HFFc6 (cell line): ENCODE data around the gene HSPA1B. TPM values are rescaled to one million over a fixed set of nuclear protein-coding genes. Genes with fewer than 3 reads are reported as not detected.

Source experiments
- DNase-seq: peaks from one replicate; pipeline ENCODE4 v3.0.0-alpha.2; 2018
- H3K27ac Mint-ChIP-seq: 2 replicates; pipeline ENCODE4 v1.8.0; 2020; ENCODE audit warnings: mild to moderate bottlenecking, mixed read lengths
- H3K27me3 Mint-ChIP-seq: 2 replicates; pipeline ENCODE4 v1.8.0; 2021; ENCODE audit warnings: mild to moderate bottlenecking, moderate library complexity, mixed read lengths; ENCODE audit not compliant: insufficient read depth
- H3K36me3 Mint-ChIP-seq: 2 replicates; pipeline ENCODE4 v1.8.0; 2021; ENCODE audit warnings: low read depth, mixed read lengths
- H3K4me1 Mint-ChIP-seq: 2 replicates; pipeline ENCODE4 v1.8.0; 2020; ENCODE audit warnings: low read depth, mixed read lengths
- H3K4me3 Mint-ChIP-seq: 2 replicates; pipeline ENCODE4 v1.8.0; 2020; ENCODE audit warnings: mild to moderate bottlenecking, moderate library complexity, mixed read lengths
- H3K9me3 Mint-ChIP-seq: 2 replicates; pipeline ENCODE4 v1.8.0; 2020; ENCODE audit warnings: mild to moderate bottlenecking, mixed read lengths
- CTCF ChIP-seq: fragments of 200-600 bp; sonication (generic); IDR thresholded peaks from 2 replicates; pipeline ENCODE4 v1.5.0; 2021; ENCODE audit warnings: antibody characterized with exemption, mild to moderate bottlenecking
- total RNA-seq, 6 experiments: library from RNA; stranded (reverse); fragmentation: NEBNext Ultra II Directional; extraction: Animal tissue kit (Norgen Biotek cat#: 25700); gene quantifications; 2 replicates in 1 of 6; 3 replicates in 5 of 6; pipeline ENCODE4 v1.2.3, GENCODE V29; 2021

Gene HSPA1B
- total RNA-seq, 6 experiments from 2014 or later: 95.5 to 116 (median 98.9) TPM

DNA sequence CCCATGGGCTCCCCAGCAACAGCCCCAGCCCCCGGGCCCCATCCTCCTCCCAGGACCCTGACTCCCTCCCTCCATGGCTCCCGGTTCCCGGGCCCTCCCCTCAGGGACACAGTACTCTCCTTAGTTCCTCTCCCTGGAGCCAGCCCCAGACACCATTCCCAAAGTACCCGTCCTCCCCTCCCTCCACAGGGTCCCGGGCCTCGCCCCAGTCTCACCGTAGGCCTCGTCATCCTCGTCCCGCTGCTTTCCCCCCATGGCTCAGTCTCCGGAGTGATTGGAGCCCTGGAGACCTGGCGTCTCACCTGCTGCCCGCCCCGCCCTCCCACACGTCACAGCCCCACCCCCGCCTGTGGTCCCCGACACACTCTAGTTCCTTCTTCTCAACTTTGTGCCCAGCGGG, 51.2 kb downstream of the HSPA1B start, which contains the start of gene SLC44A4:
SLC44A4 (minus strand) TSS at position 272 of the 400 bp plus-strand sequence; CDS start at position 255, 17 bp downstream.
- H3K36me3 Mint-ChIP-seq: peaks cover 25% of the 10 kb centered on the region
- no peaks in the 10 kb centered on the region for H3K9me3 Mint-ChIP-seq
- no peak within 1 kb of the TSS for H3K27ac Mint-ChIP-seq
- no peak within 1 kb of the TSS for H3K4me3 Mint-ChIP-seq
- no peak for DNase-seq
- H3K4me1 Mint-ChIP-seq: peaks cover 16% of the 10 kb centered on the region
- no peak for TF ChIP-seq CTCF
- peaks cover 2% of the 10 kb centered on the region for H3K27me3 Mint-ChIP-seq

DNA sequence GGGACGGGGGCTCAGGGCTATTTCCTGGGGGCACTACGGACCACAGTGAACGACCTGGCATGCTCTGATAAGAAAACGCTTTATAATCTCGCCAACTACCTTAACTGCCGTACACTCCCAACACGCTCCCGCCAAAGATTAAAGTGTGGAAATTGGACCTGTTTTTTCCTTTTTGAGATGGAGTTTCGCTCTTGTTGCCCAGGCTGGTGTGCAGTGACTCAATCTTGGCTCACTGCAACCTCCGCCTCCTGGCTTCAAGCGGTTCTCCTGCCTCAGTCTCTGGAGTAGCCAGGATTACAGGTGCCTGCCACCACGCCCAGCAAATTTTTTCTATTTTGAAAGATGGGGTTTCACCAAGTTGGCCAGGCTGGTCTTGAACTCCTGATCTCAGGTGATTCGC, 51.6 kb downstream of the HSPA1B start:
- DNase-seq: no peak
- Mint-ChIP-seq H3K4me3 (no peak overlapping the region), H3K9me3 (no peaks in the 10 kb centered on the region), H3K36me3 (peaks cover 25% of the 10 kb centered on the region), H3K27me3 (peaks cover under 1% of the 10 kb centered on the region), H3K4me1 (peaks cover 16% of the 10 kb centered on the region), H3K27ac (no peak overlapping the region)
- TF ChIP-seq CTCF: no peak

Other genes starting within 250 kb of the HSPA1B start
- under 1 TPM in 1 of 6 experiments, not detected in 5; 0.38 TPM for gene LTB, start 245.3 kb upstream of the HSPA1B start, total RNA-seq
- gene LST1, start 241.5 kb upstream of the HSPA1B start, total RNA-seq: not detected
- not detected for gene NCR3, start 234.7 kb upstream of the HSPA1B start, total RNA-seq
- not detected for gene AIF1, start 212.5 kb upstream of the HSPA1B start, total RNA-seq
- gene PRRC2A, start 207.0 kb upstream of the HSPA1B start, total RNA-seq: 100 to 1,000 TPM; 216 to 259 (median 231) TPM
- gene BAG6, start 175.1 kb upstream of the HSPA1B start, total RNA-seq: 100 to 1,000 TPM; 247 to 273 (median 262) TPM
- gene APOM, start 171.8 kb upstream of the HSPA1B start, total RNA-seq: 1 to 10 TPM; 2.4 to 4.3 (median 2.8) TPM
- 10 to 100 TPM; 13.4 to 16.2 (median 14.9) TPM for gene C6orf47, start 167.0 kb upstream of the HSPA1B start, total RNA-seq
- gene GPANK1, start 162.7 kb upstream of the HSPA1B start, total RNA-seq: 10 to 100 TPM; 11.6 to 14.9 (median 13.0) TPM
- 100 to 1,000 TPM; 200 to 255 (median 225) TPM for gene CSNK2B, start 161.7 kb upstream of the HSPA1B start, total RNA-seq
- gene LY6G5B, start 157.8 kb upstream of the HSPA1B start, total RNA-seq: 1 to 10 TPM; 4.6 to 6.0 (median 5.3) TPM
- gene LY6G5C, start 146.7 kb upstream of the HSPA1B start, total RNA-seq: 1 to 10 TPM; 2.2 to 2.9 (median 2.8) TPM
- gene ABHD16A, start 124.4 kb upstream of the HSPA1B start, total RNA-seq: 10 to 100 TPM; 27.4 to 39.6 (median 32.0) TPM
- gene LY6G6F, start 120.9 kb upstream of the HSPA1B start, total RNA-seq: not detected
- gene LY6G6D, start 112.4 kb upstream of the HSPA1B start, total RNA-seq: not detected
- gene LY6G6C, start 106.0 kb upstream of the HSPA1B start, total RNA-seq: not detected
- not detected for gene MPIG6B, start 104.4 kb upstream of the HSPA1B start, total RNA-seq
- 10 to 100 TPM; 44.0 to 47.8 (median 46.0) TPM for gene DDAH2, start 98.4 kb upstream of the HSPA1B start, total RNA-seq
- gene CLIC1, start 91.2 kb upstream of the HSPA1B start, total RNA-seq: 100 to 1,000 TPM; 638 to 833 (median 745) TPM
- 10 to 100 TPM in 4 of 6 experiments, 1 to 10 TPM in 2; 7.4 to 14.8 (median 12.6) TPM for gene MSH5, start 87.7 kb upstream of the HSPA1B start, total RNA-seq
- 1 to 10 TPM in 5 of 6 experiments, under 1 TPM in 1; 0.91 to 2.4 (median 1.3) TPM for gene SAPCD1, start 65.1 kb upstream of the HSPA1B start, total RNA-seq
- gene VWA7, start 50.4 kb upstream of the HSPA1B start, total RNA-seq: under 1 TPM; 0.24 to 0.83 (median 0.64) TPM
- 100 to 1,000 TPM; 117 to 144 (median 127) TPM for gene VARS1, start 32.0 kb upstream of the HSPA1B start, total RNA-seq
- 10 to 100 TPM; 31.8 to 48.5 (median 43.4) TPM for gene LSM2, start 20.8 kb upstream of the HSPA1B start, total RNA-seq
- gene HSPA1L, start 12.5 kb upstream of the HSPA1B start, total RNA-seq: 1 to 10 TPM; 1.2 to 1.9 (median 1.6) TPM
- 100 to 1,000 TPM in 1 of 6 experiments, 10 to 100 TPM in 5; 78.5 to 102 (median 84.7) TPM for gene HSPA1A, start 12.2 kb upstream of the HSPA1B start, total RNA-seq
- gene NEU1, start 35.1 kb downstream of the HSPA1B start, total RNA-seq: 10 to 100 TPM; 35.8 to 48.6 (median 40.9) TPM
- under 1 TPM in 1 of 6 experiments, not detected in 5; 0.10 TPM for gene SLC44A4, start 51.3 kb downstream of the HSPA1B start, total RNA-seq
- gene EHMT2, start 70.0 kb downstream of the HSPA1B start, total RNA-seq: 10 to 100 TPM; 43.4 to 47.4 (median 45.9) TPM
- gene ZBTB12, start 74.3 kb downstream of the HSPA1B start, total RNA-seq: 1 to 10 TPM; 7.3 to 9.0 (median 8.3) TPM
- gene C2, start 100.0 kb downstream of the HSPA1B start, total RNA-seq: under 1 TPM in 4 of 6 experiments, not detected in 2; 0.24 to 0.43 (median 0.43) TPM
- 1 to 10 TPM in 2 of 6 experiments, under 1 TPM in 3, not detected in 1; 0.33 to 1.3 (median 0.81) TPM for gene CFB, start 118.4 kb downstream of the HSPA1B start, total RNA-seq
- 10 to 100 TPM; 63.4 to 87.0 (median 78.7) TPM for gene NELFE, start 131.2 kb downstream of the HSPA1B start, total RNA-seq
- 10 to 100 TPM; 74.0 to 83.3 (median 77.8) TPM for gene SKIC2, start 131.4 kb downstream of the HSPA1B start, total RNA-seq
- gene DXO, start 144.4 kb downstream of the HSPA1B start, total RNA-seq: 10 to 100 TPM; 14.1 to 20.5 (median 16.5) TPM
- gene C4A, start 154.3 kb downstream of the HSPA1B start, total RNA-seq: 1 to 10 TPM; 1.2 to 3.2 (median 2.0) TPM
- gene C4B, start 187.1 kb downstream of the HSPA1B start, total RNA-seq: 1 to 10 TPM; 1.5 to 2.5 (median 2.0) TPM
- under 1 TPM in 1 of 6 experiments, not detected in 5; 0.17 TPM for gene CYP21A2, start 210.7 kb downstream of the HSPA1B start, total RNA-seq